ENCODE measurements around the gene PNKD.
A peak's percentile ranks its signal among the peaks of the same experiment; 100 is the strongest.

PNKD gene

GRCh38 chr2:218395826-218396687, 125.7 kb downstream of the PNKD start:
- peak; percentile 95 for DNase-seq (ENCODE audit: low spot score)
